Peyer's patch (tissue), 4 donors: ENCODE data around the gene B9D1. TPM values are rescaled to one million over a fixed set of nuclear protein-coding genes. Genes with fewer than 3 reads are reported as not detected.

Experiments used
- DNase-seq, 3 donors: peaks; one replicate each; pipeline ENCODE4 v3.0.0-alpha.2; 2017 to 2019
- H3K27ac ChIP-seq, 4 donors: fragments of 200-600 bp; sonication (generic); one replicate each; pipeline ENCODE4 v1.5.1; 2016 to 2019
- H3K27me3 ChIP-seq, 2 donors: fragments of 200-600 bp; sonication (generic); one replicate each; pipeline ENCODE4 v1.5.1; 2019
- H3K36me3 ChIP-seq, 3 donors: fragments of 200-600 bp; sonication (generic); one replicate each; pipeline ENCODE4 v1.5.1; 2016 to 2019
- H3K4me1 ChIP-seq, 4 donors: fragments of 200-600 bp; sonication (generic); one replicate each; pipeline ENCODE4 v1.5.1; 2016 to 2019
- H3K4me3 ChIP-seq, 4 donors: fragments of 200-600 bp; sonication (generic); 1 replicate in 3 of 4; 2 replicates in 1 of 4; pipeline ENCODE4 v1.5.1; 2016 to 2019; ENCODE audit warnings: mild to moderate bottlenecking in 1 of 4
- H3K9me3 ChIP-seq, 4 donors: fragments of 200-600 bp; sonication (generic); one replicate each; pipeline ENCODE4 v1.5.1; 2016 to 2019; ENCODE audit warnings: mild to moderate bottlenecking in 1 of 4
- CTCF ChIP-seq, 6 experiments: fragments of 450-650 bp in 4 of 6; fragments of 200-600 bp in 2 of 6; sonication (generic) in 1 of 6; IDR thresholded peaks; one replicate each; pipeline ENCODE4 v1.5.1; 2017 to 2019; ENCODE audit warnings: antibody characterized with exemption in 6 of 6, mild to moderate bottlenecking in 3 of 6, moderate library complexity in 1 of 6
- POLR2A ChIP-seq, 2 donors: fragments of 450-650 bp; IDR thresholded peaks; one replicate each; pipeline ENCODE4 v1.5.1; 2017; ENCODE audit warnings: antibody characterized with exemption in 2 of 2, mild to moderate bottlenecking in 2 of 2, moderate library complexity in 2 of 2
- total RNA-seq, 4 donors: library from RNA; depleted of rRNA; stranded (reverse); fragments of >200 nt; gene quantifications; one replicate each; pipeline ENCODE4 v1.1.0, GENCODE V29; 2016

B9D1 gene
- total RNA-seq, 4 donors from 2014 or later, result 4.5 to 15.7 (median 5.6) TPM; not detected in 1

GRCh38 chr17:19397556-19398041 lies 35.1 kb upstream of the B9D1 start:
- H3K27ac ChIP-seq, result peak overlapping the region in 3 of 4 donors; percentile 50 to 58 (median 54)
- DNase-seq, result peak in 1 of 3 donors; percentile 45
- H3K27me3 ChIP-seq, result no peaks in the 10 kb centered on the region

GRCh38 chr17:19392303-19392702 lies 29.8 kb upstream of the B9D1 start:
- Histone ChIP-seq H3K36me3 (no peaks in the 10 kb centered on the region), H3K9me3 (no peaks in the 10 kb centered on the region), H3K4me3 (no peak overlapping the region), H3K27me3 (no peaks in the 10 kb centered on the region), H3K4me1 (peaks cover 0 to 22% (median 2%) of the 10 kb centered on the region in 4 donors), H3K27ac (no peak overlapping the region)
- peak in 1 of 3 donors; percentile 14 for DNase-seq
- no peak for TF ChIP-seq POLR2A (IDR thresholded peaks at IDR 0.05)
- TF ChIP-seq CTCF (IDR thresholded peaks at IDR 0.05), result no peak

More at GRCh38 chr17:19397556-19398041, 35.1 kb upstream of the B9D1 start:
- peaks cover 0 to 20% (median 0%) of the 10 kb centered on the region in 4 donors for H3K4me1 ChIP-seq
- no peak for TF ChIP-seq POLR2A (IDR thresholded peaks at IDR 0.05)
- TF ChIP-seq CTCF (IDR thresholded peaks at IDR 0.05), result peak in 2 of 6 experiments; percentile 19 to 24
- H3K9me3 ChIP-seq, result no peaks in the 10 kb centered on the region
- H3K36me3 ChIP-seq, result no peaks in the 10 kb centered on the region
- no peak overlapping the region for H3K4me3 ChIP-seq

GRCh38 chr17:19391432-19391831 lies 28.9 kb upstream of the B9D1 start:
- TF ChIP-seq POLR2A (IDR thresholded peaks at IDR 0.05) (no peak), CTCF (IDR thresholded peaks at IDR 0.05) (no peak)
- Histone ChIP-seq H3K27ac (no peak overlapping the region), H3K36me3 (no peaks in the 10 kb centered on the region), H3K9me3 (no peaks in the 10 kb centered on the region), H3K4me1 (peaks cover 0 to 30% (median 3%) of the 10 kb centered on the region in 4 donors), H3K4me3 (no peak overlapping the region), H3K27me3 (no peaks in the 10 kb centered on the region)
- peak in 1 of 3 donors; percentile 24 for DNase-seq

GRCh38 chr17:19390951-19391350 lies 28.4 kb upstream of the B9D1 start:
- Histone ChIP-seq H3K27ac (no peak overlapping the region), H3K4me1 (peaks cover 0 to 34% (median 4%) of the 10 kb centered on the region in 4 donors), H3K9me3 (no peaks in the 10 kb centered on the region), H3K36me3 (no peaks in the 10 kb centered on the region), H3K4me3 (no peak overlapping the region), H3K27me3 (no peaks in the 10 kb centered on the region)
- DNase-seq, result no peak
- no peak for TF ChIP-seq POLR2A (IDR thresholded peaks at IDR 0.05)
- TF ChIP-seq CTCF (IDR thresholded peaks at IDR 0.05), result no peak

- TF ChIP-seq POLR2A (IDR thresholded peaks at IDR 0.05), result no peak
- no peak for TF ChIP-seq CTCF (IDR thresholded peaks at IDR 0.05)
- Histone ChIP-seq H3K36me3 (peaks cover 0 to 5% (median 0%) of the 10 kb centered on the region in 3 donors), H3K27ac (peak overlapping the region; percentile 46 to 92 (median 84)), H3K4me1 (peaks cover 0 to 53% (median 7%) of the 10 kb centered on the region in 4 donors), H3K9me3 (no peaks in the 10 kb centered on the region), H3K4me3 (no peak overlapping the region), H3K27me3 (no peaks in the 10 kb centered on the region)
- DNase-seq, result peak in 1 of 3 donors; percentile 53
Measured at GRCh38 chr17:19388791-19389785, 26.6 kb upstream of the B9D1 start.
